GM12875 (cell line): ENCODE data around the gene CDKN1C.

Experiments used
- H3K4me3 ChIP-seq: one replicate; pipeline ENCODE4 v1.5.1; 2011; ENCODE audit warnings: low read depth, low read length, control low read depth
- CTCF ChIP-seq: IDR thresholded peaks from 2 replicates; pipeline ENCODE4 v1.5.1; 2011; ENCODE audit warnings: low read depth, mild to moderate bottlenecking, control low read depth, inconsistent platforms, low read length, moderate library complexity, borderline replicate concordance; ENCODE audit not compliant: insufficient read depth

The CDKN1C gene

DNA sequence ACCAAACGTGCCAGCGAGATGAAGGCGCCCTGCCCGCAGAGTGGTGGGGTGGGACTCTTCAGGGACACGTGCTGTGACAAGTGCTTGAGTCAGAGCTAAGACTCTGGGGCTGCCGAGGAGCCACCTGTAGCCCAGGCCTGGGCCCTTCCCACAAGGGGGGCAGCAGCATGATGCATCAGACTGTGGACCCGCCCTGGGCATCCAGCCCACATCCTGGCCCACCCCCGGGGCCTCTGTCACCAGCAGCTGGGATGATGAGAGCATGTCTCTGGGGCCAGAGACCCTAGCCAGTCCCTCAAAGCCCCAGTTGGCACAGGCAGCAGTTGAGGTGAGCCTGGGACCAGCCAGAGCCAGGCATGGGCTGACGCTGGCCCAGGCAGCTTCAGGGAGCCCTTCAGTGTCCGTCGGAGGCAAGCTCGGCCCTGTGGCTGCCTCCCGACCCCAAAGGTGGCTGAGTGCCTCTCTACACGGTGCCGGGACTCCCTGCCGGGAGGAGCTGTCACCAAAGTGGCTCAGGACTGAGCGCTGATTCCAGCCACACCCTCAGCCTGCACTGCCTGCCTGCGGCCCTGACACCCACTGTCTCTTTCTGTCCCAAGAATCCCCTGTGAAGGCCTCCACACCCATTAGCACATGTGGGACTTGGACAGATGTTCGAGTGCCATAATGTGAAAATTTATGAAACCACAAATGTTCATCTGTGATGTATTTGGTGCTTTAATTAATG, 41.3 kb downstream of the CDKN1C start:
- no peak for TF ChIP-seq CTCF
- H3K4me3 ChIP-seq = no peak overlapping the region

DNA sequence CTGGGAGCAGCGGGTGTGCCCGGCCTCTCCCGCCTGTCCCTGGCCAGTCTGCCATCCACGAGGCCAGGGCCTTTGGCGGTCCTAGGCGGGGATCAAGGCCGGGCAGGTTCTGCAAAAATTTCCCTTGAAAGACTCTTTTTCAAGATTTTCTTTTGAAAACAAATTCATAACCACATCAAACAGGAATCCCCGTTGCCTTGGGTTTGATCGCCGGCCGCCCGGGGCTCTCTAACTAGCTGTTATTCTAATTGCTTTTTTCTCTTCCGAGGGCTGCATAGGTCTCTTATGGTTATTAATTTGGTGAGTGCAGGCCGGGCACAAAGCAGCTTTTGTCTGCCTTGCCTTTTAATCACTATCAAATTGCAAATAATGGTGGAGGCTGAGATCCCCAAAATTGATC, 42.0 kb downstream of the CDKN1C start:
- TF ChIP-seq CTCF = no peak
- H3K4me3 ChIP-seq = no peak overlapping the region

DNA sequence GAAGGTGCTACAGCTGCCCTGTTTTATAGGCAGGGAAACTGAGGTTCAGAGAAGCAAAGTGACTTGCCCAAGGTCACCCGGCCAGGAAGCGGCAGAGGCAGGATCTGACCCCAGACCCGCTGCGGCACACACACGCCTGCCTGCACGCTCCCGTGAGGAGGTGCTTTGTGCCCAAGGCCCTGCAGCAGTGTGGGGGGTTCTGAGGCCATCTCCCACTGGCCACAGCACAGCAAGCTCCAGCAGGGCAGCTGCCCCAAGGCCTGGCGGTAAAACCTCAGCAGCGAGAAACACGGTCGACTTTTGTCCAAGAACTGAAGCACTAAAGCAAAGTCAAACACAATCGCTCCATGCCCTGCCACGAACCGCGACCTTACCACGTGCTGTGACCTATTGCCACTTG, 42.7 kb downstream of the CDKN1C start:
- no peak for TF ChIP-seq CTCF
- H3K4me3 ChIP-seq = no peak overlapping the region

DNA sequence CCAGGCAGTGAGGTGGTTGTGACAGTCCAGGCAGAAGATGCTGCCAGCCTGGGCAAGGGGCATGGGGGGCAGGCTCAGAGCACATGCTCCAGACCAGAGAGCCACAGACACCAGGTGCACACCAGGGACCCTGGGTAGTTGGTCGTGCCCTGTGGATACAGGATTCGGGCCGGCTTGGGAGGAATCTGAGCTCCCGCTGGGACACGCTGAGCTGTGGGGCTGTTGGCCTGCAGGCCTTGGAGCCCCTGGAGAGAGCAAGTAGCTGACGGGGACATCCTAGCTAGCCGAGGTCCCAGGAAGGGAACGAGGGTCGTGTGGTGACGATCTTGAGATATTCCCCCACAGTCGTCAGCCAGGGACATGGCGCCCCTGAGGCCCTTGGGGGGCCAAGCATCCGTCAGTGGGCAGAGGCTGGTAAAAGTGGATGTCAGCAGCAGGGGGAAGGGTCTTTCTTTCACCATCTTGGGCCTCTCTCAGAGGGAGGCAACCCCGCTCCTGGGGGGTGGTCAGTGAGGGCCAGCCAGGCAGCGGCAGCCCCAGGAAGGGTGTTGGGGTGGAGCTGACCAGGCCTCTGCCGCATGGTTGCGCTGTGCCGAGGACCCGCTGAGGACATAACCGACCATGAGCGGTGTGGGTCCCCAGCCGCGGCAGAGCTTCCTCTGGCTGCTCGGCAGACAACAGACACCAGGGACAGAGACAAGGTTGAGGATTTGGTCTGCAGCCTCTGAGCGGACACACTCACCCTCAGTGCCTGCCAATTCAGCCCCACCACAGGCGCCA, 44.0 kb downstream of the CDKN1C start:
- H3K4me3 ChIP-seq = no peak overlapping the region
- TF ChIP-seq CTCF = no peak

DNA sequence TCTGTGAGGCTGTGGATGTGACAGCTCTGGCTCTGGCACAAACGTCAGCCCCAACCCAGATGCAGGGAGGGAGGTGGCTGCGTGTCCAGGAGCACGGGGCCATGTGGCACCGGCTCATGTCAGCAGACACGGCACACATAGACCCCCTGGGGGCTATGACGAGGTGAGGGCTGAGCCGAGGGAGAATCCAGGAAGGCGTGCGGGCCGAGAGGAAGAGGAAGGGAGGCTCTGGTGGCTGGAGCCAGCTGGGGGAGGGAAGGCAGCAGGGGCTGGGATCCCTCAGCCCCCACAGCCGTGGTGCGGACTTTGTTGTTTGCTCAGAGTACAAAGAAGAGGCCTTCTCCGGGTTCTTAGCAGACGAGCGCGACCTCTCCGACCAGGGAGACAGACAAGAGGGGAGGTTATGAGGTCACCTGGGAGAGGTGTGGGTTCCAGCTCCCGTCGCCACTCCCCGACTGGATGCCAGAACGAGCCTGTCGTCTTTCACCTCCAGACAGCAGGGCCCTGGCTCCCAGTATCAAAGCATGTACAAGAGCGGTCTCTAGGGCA, 46.1 kb downstream of the CDKN1C start:
- no peak for TF ChIP-seq CTCF
- no peak overlapping the region for H3K4me3 ChIP-seq

DNA sequence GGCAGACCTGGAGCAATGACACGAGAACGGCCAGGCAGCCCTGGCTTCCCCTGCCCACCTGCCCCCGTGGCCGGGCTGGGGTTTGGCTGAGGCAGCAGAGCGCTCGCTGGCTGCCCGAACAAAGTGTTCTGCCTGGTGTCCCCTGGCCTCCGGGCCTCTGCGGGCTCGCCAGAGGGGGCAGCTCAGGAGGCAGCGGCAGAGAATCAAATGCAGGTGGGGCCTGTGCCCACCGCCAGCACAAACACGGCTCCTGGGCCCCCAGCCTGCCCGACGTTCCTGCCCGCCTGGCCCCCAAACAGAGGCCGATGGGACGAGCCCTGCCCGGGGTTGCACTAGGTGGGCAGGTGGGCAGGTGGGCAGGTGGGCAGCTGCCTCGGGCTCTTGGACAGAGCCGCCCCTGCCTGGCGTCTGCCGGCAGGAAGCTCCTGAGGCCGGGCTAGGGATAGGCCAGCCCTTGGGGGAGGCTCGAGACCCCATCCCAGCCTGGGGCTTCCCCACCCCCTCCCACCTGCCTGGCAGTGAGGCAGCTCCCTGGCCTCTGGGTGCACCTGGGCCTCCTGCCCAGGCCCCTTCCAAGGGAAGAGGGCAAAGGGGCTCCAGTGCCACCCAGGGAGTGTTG, 46.8 kb downstream of the CDKN1C start:
- H3K4me3 ChIP-seq = no peak overlapping the region
- no peak for TF ChIP-seq CTCF
